ENCODE data around the gene MDH2.
"Not testable (repeated sequence)": the region's sequence is repeated elsewhere in the genome, so short reads cannot be mapped to it uniquely, and the experiment has no call there.

Gene MDH2

DNA sequence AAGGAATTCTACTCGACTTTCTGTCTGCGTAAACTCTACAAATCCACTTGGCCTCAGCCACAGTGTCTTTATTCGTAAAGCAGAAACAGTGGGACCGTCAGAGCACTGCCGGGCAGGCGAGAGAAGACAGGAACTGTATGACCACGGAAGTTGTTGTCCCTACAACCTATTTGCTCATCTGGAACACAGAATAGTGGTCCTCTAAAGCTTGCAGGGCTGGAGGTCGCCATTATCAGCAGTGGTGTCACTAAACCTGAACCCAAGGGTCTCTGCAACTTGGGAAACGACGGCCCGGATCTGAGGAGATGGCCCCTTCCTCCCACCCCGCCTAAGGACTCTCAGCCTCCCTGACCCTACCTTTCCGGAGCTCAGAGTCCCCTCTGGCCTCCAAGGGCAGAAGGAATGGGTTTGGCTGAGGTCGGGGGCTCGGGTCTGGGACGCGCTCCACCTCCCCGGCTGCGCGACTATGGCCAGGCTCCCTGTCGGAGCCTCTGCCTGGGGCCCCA is 548 bp upstream of the MDH2 start:
- no peak for DNase-seq (ENCODE audit: low read depth in 2 of 2)

DNA sequence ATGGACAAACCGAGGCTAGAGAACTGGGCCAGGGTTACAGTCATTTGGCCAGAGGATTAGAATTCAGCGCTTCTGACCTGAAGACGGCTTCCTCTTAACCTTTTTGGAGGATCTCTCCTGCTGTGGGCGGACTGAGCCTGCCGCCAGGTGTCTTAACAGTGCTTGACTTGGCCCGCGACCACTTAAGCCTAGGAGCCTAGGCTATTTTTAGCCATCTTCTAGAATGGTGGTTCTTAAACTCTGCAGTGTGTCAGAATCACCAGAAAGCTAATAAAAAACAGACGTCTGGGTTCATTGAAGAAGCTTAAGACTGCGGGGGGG is 722 bp downstream of the MDH2 start:
- DNase-seq (ENCODE audit: low read depth in 2 of 2): no peak

DNA sequence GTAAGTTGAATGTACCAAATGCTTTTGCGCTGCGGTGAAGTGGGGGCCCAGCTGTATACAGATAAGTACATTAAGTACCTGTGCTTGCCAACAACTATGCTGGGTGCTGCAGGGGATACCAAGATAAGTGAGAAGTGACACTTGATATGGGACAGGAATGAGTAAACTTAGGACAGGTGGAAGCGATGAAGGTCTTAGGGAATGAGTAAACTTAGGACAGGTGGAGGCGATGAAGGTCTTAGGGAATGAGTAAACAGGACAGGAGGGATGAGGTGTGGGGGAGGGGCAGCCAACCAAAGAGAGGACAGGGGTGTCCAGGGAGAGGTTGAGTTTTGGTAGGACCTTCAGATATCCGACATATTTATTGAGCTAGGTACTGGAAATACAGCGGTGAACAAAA is 1.4 kb downstream of the MDH2 start:
- DNase-seq (ENCODE audit: low read depth in 2 of 2): no peak

DNA sequence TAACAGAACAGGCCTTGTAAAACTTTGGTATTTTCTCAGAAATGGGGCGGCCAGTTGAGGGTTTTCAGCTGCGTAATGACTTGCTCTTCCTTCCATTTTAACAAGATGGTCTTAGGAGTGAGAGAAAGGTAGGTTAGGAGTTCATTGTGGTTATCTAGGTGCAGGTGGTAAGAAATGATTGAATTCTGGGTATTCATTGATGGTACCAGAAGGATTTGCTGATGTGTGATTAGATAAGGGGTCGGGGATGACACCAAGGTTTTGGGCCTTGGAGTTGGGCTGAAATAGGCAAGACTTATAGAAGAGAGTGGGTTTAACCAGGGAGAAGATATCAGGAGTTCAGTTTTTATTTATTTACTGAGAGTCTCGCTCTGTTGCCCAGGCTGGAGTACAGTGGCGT is 2.6 kb downstream of the MDH2 start:
- no peak for DNase-seq (ENCODE audit: low read depth in 2 of 2)

DNA sequence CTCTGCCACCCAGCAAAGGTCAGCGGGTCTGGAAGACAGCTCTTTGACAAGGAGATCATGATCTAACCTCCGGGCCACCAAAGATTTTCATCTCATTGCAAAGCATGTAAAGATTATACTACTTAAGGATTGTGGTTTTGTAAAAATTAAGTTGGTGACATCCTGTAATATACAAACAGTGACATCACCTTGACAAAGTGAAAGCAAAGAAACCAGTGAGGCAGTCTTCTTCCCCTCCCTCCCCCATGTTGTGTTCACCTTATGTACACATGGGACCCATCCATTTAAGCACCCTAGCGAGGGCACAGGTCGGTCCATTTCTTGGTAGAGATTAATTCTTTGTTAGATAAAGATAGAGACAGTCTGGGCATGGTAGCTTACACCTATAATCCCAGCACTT is 3.9 kb downstream of the MDH2 start:
- DNase-seq (ENCODE audit: low read depth in 2 of 2): no peak

DNA sequence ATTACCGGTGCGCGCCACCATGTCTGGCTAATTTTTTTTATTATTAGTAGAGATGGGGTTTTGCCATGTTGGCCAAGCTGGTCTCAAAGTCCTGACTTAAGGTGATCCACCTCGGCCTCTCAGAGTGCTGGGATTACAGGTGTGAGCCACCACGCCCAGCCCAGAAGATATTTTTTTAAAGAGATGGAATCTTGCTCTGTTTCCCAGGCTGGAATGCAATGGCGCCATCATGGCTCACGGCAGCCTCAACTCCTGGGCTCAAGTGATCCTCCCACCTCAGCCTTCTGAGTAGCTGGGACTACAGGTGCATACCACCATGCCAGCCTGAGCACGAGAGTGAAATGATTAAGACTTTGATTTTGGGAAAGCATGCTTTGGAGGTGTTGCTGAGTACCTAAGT is 4.8 kb downstream of the MDH2 start:
- not testable (repeated sequence) for DNase-seq (ENCODE audit: low read depth in 2 of 2)

DNA sequence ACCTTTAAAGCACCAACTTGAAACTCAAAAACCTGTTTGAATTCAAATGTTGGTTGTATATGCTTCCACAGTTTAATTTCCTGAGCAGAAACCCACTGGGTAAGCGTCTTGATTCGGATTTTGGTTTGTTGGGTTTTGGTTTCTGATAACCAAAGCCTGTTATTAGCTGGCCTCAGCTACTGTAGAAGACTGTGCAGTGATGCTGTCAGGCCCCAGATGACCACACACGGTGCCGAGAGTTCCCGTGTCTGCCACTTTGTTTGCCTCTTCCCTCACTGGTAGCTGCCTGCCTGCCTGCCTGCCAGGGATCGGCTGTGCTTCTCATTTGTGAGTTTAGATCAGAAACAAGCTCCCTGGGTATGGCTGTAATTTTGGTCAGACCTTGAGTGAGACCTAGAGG is 5.6 kb downstream of the MDH2 start:
- no peak for DNase-seq (ENCODE audit: low read depth in 2 of 2)

DNA sequence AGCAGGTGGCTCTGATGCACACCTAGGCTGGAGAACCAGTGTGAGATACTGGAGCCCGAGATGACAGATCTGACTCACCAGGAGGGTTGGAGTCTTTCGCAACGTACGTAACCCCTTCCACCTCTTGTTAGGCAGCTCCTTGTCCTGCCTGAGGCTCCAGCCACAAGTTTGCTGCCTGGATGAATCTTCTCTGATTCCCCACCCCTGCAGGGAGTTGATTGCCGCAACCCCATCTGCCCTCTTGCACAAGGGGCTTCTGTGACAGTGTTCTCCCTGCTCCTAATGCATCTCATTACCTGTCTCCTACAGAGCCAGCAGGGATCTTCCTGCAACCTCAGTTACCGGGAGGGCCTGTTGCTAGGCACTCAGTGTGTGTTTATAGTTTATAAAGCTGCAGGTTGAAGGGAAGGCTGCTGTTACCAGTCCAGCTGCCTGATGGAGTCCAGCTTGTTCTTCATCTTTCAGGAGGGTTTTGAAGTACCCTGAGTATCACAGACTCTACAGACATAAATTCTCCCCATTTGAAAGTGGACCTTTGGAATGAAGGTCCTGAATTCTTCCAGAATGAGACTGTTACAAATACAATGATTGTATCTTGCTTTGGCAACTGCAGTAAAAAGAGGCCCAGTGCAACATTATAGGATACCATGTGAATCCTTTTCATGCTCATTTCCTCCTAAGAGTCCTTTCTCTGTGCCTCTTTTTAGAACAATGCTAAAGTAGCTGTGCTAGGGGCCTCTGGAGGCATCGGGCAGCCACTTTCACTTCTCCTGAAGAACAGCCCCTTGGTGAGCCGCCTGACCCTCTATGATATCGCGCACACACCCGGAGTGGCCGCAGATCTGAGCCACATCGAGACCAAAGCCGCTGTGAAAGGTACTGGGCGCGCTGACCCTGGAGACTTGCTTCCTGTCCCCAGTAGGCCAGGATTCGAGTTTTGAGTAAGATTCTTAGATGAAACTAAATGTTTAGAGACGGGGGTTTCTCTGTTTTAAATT is 6.5 kb downstream of the MDH2 start:
- no peak for DNase-seq (ENCODE audit: low read depth in 2 of 2)

DNA sequence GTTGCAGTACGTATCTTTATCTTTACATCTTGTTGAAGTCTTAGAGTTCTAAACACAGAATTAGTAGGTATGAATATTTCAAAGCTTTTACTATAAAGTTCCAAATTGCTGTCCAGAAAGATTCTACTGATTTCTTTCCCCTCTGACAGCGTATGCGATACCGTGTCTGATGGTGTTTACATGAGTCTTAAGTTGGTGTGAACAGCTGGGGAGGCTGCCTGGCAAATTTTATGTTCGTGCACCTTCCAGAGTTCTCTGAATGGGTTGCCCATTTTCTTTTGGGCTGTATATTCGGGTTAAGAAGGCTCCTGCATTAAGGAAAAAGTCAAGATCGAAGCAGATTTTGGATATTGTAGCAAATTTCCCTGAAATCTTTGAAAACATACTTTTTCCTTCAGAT is 8.3 kb downstream of the MDH2 start:
- DNase-seq (ENCODE audit: low read depth in 2 of 2): no peak

DNA sequence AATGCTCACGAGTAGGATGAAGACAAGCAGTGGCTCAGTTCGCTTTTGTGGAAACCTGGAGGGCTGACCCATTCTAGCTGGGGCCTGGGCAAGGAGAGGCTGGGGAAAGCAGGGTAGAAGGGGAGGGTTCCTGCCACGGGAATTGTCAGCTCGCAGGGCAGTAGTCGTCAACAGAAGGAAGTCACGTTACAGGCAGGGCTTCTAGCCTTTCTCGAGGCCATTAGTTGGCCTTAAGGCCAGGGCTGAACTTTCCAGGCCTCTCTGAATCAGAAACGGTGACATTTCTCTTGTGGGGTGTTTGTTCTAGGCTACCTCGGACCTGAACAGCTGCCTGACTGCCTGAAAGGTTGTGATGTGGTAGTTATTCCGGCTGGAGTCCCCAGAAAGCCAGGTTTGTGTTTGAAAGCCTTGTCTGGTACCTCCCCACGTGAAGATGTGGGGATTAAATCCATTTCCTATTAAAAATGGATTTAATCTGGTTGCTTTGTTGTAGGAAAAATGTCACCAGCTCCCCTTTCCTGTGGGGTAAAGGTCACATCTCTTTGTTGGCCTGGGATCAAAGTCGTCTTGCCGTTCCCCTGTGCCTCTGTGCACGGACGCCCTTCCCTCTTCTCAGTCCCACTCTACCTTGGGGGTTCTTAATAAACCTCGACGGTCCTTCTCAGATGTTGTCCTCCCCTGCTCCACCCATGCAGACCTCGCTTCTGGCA is 9.4 kb downstream of the MDH2 start:
- DNase-seq (ENCODE audit: low read depth in 2 of 2): no peak

DNA sequence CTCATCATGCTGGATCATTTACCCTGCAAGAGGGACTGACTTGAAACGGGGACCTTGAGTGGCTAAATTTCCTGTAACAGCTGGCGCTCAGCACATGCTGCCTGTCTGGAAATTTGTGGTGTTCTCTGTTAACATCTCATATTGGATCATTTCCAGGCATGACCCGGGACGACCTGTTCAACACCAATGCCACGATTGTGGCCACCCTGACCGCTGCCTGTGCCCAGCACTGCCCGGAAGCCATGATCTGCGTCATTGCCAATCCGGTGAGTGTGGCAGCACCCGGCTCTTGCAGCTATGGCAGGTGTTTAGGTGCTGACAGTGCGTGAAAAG is 9.9 kb downstream of the MDH2 start:
- DNase-seq (ENCODE audit: low read depth in 2 of 2): no peak

DNA sequence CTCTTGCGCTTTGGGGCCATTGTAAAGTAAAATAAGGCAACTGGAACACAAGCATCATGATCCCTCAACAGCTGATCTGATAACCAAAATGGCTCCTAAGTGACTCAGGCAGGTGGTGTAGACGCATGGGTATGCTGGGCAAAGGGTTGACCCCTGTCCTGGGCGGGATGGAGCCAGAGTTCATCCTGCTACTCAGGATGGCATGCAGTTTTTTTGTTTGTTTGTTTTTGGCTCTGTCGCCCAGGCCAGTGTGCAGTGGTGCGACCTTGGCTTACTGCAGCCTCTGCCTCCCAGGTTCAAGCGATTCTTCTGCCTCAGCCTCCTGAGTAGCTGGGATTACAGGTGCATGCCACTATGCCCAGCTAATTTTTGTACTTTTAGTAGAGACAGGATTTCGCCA is 10.8 kb downstream of the MDH2 start:
- DNase-seq (ENCODE audit: low read depth in 2 of 2): not testable (repeated sequence)

DNA sequence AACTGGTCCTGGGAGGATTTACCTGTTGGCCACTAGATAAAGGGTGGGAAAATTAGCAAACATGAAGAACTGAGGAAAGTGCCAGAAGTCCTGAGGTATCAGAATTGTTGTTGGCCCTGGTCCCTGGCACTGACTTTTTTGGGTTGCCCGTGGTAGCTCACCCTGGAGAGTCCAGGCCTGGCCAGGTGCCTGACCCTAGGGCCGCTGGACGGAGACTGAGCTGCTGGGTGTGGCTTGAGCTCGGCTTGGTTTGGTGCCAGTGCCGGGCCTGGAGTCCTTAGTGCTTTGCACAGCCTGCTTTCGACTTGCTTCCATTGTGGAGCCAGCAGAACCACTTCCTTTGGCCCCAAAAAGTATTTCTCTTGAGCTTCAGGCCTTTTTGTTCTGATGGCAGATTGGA is 12.9 kb downstream of the MDH2 start:
- DNase-seq (ENCODE audit: low read depth in 2 of 2): no peak

DNA sequence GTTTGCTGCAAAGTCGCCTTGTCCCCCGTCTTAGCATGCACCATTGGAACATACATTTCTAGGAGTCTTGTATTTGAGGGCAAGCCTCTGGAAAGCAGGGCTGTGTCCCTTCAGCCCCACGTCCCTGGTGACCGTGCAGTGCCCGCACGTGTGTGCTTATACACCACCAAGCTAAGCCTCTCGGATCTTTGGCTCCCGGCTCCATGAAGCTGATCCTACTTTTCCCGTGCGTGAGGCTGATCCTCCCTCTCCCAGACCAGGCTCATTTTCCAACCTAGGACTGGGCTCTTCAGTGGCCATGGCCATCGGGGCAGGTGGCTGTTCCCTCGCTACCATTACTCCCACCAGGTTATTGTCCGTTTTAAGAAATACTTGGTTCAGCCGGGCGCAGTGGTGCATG is 14.3 kb downstream of the MDH2 start:
- no peak for DNase-seq (ENCODE audit: low read depth in 2 of 2)

DNA sequence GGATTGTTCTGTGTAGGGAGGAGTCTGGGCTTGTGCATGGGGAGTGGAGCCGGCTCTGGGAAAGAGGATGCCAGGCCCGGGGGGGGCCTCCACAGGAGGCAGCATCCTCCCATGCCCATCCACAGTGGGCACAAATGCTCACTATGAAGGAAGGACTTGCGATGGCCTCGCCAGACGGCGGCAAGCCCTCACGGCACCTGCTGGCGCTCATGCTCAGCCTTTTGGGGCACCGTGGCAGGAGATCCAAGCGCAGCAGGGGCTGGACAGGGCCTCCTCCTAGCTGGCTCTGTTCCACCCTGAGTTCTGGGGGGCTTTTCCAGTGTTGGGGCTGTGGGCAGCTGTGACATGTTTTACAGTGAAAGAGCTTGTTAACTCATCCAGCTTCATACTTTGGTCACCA is 15.2 kb downstream of the MDH2 start:
- no peak for DNase-seq (ENCODE audit: low read depth in 2 of 2)

DNA sequence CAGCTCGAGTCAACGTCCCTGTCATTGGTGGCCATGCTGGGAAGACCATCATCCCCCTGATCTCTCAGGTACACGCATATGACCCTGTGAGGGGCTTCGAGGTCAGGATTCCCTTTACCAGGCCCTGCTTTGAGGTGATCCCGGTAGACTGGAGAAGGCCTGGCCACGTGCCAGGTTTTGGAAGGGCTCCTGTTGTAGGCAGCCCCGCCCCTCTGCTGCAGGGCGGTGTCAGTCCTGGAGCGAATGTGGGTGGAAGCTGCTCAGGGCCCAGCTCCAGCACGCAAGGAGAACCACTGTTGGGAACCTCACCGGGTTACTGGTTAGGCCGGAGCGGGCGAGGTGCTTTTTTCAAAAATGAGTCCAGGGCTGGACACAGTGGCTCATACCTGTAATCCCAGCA is 15.6 kb downstream of the MDH2 start:
- DNase-seq (ENCODE audit: low read depth in 2 of 2): no peak

DNA sequence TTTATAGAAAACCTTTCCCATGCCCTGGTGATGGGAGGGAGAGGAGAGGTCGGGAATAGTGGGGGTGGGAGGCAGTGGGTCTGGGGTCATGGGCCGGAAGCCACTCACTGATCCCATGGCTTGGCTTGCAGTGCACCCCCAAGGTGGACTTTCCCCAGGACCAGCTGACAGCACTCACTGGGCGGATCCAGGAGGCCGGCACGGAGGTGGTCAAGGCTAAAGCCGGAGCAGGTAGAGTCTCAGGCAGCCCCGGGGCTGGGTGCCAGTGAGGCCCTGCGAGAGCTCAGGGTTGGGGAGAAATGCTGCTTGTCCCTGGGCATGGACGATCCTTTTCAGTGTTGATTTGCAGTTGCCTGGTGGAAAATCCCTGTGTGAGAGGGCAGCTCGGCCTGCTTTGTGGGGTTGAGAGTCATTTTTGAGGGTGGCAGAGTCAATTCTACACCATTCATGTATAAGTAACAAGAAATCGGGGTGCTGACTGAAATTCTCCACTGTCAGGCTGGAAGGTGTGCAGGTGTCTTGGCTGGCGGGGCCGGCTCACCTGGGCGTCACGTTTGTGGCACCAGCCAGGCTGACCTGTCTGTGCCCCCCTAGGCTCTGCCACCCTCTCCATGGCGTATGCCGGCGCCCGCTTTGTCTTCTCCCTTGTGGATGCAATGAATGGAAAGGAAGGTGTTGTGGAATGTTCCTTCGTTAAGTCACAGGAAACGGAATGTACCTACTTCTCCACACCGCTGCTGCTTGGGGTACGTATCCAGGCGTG is 16.5 kb downstream of the MDH2 start:
- DNase-seq (ENCODE audit: low read depth in 2 of 2): no peak

DNA sequence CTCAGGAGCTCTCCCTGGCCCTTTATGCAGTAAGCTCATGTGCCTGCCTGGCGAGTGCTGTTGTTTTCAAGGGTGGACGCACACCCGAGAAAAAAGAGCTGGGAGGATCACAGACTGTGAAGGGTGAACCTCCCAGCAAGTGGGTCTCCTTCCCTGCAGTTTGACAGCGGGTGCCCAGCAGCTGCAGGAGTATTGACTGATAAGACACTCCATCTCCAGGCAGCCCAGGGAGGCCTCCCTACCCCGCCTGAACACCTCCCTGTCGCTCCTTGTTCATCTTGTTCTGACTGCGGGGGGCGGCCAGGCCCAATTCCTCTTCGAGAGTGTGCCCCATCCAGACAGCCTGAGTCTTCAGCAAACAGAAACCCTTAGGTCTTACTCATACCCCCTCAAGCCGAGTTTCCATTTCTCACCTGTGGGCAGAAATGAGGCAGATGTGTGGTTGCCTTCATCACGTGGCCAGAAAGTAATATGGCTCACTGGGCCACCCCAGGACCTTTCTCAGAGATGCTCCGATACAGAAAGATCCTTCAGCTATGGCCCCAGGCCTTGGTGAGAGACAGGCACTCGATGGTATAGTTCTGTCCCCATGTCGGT is 17.2 kb downstream of the MDH2 start:
- DNase-seq (ENCODE audit: low read depth in 2 of 2): peak in 1 of 2 donors; percentile 17

DNA sequence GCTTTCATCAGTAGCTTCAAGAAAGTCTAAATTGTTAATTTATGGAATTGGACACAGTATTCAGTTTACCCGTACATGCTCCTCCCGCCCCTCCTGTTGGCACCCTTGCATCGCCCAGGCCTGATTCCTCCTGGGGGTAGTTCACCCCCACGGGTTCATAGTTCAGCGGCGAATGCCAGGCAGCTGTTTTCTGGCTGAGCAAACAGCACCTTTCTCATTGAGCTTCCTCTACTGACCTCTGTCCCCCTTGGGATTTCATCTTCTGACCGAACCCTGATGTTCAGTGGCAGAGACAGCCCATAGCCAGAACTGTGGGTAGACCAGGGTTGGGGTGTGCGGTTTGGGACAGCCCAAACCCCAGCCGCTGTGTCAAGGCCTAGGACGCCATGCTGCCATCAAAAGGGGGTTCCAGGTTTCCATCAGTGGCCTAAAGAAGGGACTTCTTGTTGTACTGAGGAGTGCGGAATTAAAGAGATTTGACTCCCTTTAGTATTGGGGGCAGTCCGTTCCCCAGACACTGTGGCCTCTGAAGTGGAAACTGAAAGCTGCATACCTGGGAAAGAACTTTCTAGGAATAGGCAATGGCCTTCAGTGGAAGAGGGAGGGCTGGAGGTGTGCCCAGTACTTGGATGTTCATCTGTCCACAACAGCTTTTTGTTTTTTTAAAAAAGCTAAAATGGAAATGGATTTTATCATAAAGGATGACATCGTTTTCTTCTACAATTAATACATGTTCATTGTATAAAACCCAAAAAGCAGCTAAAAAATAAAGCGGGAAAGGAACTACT is 19.0 kb downstream of the MDH2 start:
- DNase-seq (ENCODE audit: low read depth in 2 of 2): no peak

DNA sequence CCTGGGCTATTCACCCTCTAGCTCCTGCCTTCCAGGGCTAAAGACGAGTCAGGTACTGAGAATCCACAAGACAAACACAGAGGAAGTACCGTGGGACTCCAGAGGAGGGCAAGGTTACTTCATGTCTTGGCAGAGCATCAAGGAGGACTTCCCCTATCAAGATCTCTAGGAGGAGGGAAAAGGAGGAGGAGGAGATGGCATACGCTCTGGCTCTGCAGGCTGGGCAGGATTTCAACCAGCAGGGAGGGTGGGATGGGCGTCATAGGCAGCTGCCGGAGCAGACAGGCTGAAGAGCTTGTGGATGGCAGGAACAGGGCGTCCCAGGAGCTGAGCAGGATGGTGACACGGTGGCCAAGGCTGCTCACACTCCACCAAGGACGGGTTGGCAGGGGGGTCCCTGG is 21.3 kb downstream of the MDH2 start:
- no peak for DNase-seq (ENCODE audit: low read depth in 2 of 2)
